ENCODE data around the gene KIRREL2. TPM values are rescaled to one million over a fixed set of nuclear protein-coding genes. Genes with fewer than 3 reads are reported as not detected.

KIRREL2 gene
- total RNA-seq, 1 experiment from 2014 or later = 0.43 TPM

- no peak for DNase-seq
Observed at GRCh38 chr19:35841961-35842595, 14.6 kb upstream of the KIRREL2 start.

GRCh38 chr19:35842666-35843272, 13.9 kb upstream of the KIRREL2 start:
- no peak overlapping the region for H3K4me3 ChIP-seq
- H3K27me3 ChIP-seq = peaks cover 46% of the 10 kb centered on the region
- no peak for DNase-seq
- peaks cover 10% of the 10 kb centered on the region; the same call in 1 of the 2 replicates for H3K9me3 ChIP-seq
- H3K36me3 ChIP-seq = no peaks in the 10 kb centered on the region

More at GRCh38 chr19:35841961-35842595, 14.6 kb upstream of the KIRREL2 start:
- peaks cover 48% of the 10 kb centered on the region for H3K27me3 ChIP-seq
- H3K9me3 ChIP-seq = peaks cover 10% of the 10 kb centered on the region; the same call in 1 of the 2 replicates
- no peaks in the 10 kb centered on the region for H3K36me3 ChIP-seq
- no peak overlapping the region for H3K4me3 ChIP-seq

- Histone ChIP-seq H3K36me3 (no peaks in the 10 kb centered on the region), H3K4me3 (no peak overlapping the region), H3K27me3 (peaks cover 46% of the 10 kb centered on the region), H3K9me3 (peaks cover 4% of the 10 kb centered on the region; the same call in 1 of the 2 replicates)
- DNase-seq = peak; percentile 44
Observed at GRCh38 chr19:35843676-35844481, 12.8 kb upstream of the KIRREL2 start.

- Histone ChIP-seq H3K36me3 (no peaks in the 10 kb centered on the region), H3K4me3 (no peak overlapping the region), H3K9me3 (peaks cover under 1% of the 10 kb centered on the region; the same call in 1 of the 2 replicates), H3K27me3 (peaks cover 46% of the 10 kb centered on the region)
- DNase-seq = no peak
Observed at GRCh38 chr19:35844482-35845214, 12.1 kb upstream of the KIRREL2 start.

- Histone ChIP-seq H3K27me3 (peaks cover 46% of the 10 kb centered on the region), H3K4me3 (no peak overlapping the region)
Observed at GRCh38 chr19:35845215-35846037, 11.3 kb upstream of the KIRREL2 start.

GRCh38 chr19:35846038-35846668, 10.6 kb upstream of the KIRREL2 start:
- H3K9me3 ChIP-seq = no peaks in the 10 kb centered on the region
- no peak overlapping the region for H3K4me3 ChIP-seq
- DNase-seq = no peak
- H3K36me3 ChIP-seq = no peaks in the 10 kb centered on the region
- H3K27me3 ChIP-seq = peaks cover 46% of the 10 kb centered on the region

More at GRCh38 chr19:35845215-35846037, 11.3 kb upstream of the KIRREL2 start:
- H3K9me3 ChIP-seq = no peaks in the 10 kb centered on the region
- no peaks in the 10 kb centered on the region for H3K36me3 ChIP-seq
- peak; percentile 28 for DNase-seq

- peaks cover 39% of the 10 kb centered on the region for H3K27me3 ChIP-seq
- DNase-seq = no peak
- H3K4me3 ChIP-seq = no peak overlapping the region
- no peaks in the 10 kb centered on the region for H3K9me3 ChIP-seq
- no peaks in the 10 kb centered on the region for H3K36me3 ChIP-seq
Observed at GRCh38 chr19:35847911-35848310, 8.8 kb upstream of the KIRREL2 start.

- Histone ChIP-seq H3K36me3 (no peaks in the 10 kb centered on the region), H3K4me3 (no peak overlapping the region), H3K27me3 (peaks cover 35% of the 10 kb centered on the region), H3K9me3 (no peaks in the 10 kb centered on the region)
- DNase-seq = no peak
Observed at GRCh38 chr19:35848486-35848885, 8.2 kb upstream of the KIRREL2 start.

- peaks cover 30% of the 10 kb centered on the region for H3K27me3 ChIP-seq
- no peaks in the 10 kb centered on the region for H3K9me3 ChIP-seq
- no peak for DNase-seq
- no peak overlapping the region for H3K4me3 ChIP-seq
- H3K36me3 ChIP-seq = no peaks in the 10 kb centered on the region
Observed at GRCh38 chr19:35848919-35849505, 7.7 kb upstream of the KIRREL2 start.

GRCh38 chr19:35851213-35852028, 5.3 kb upstream of the KIRREL2 start:
- no peaks in the 10 kb centered on the region for H3K36me3 ChIP-seq
- H3K27me3 ChIP-seq = peaks cover 9% of the 10 kb centered on the region
- no peak overlapping the region for H3K4me3 ChIP-seq
- H3K9me3 ChIP-seq = no peaks in the 10 kb centered on the region
- no peak for DNase-seq

- no peaks in the 10 kb centered on the region for H3K36me3 ChIP-seq
- no peak for DNase-seq
- H3K27me3 ChIP-seq = peaks cover 10% of the 10 kb centered on the region
- no peaks in the 10 kb centered on the region for H3K9me3 ChIP-seq
- H3K4me3 ChIP-seq = no peak within 1 kb of the TSS
Observed at GRCh38 chr19:35852029-35852780, 4.5 kb upstream of the KIRREL2 start, which contains the start of gene NPHS1. Gene NPHS1 (minus strand): TSS chr19:35852504. CDS start chr19:35851837, 667 bp downstream.

- Histone ChIP-seq H3K9me3 (no peaks in the 10 kb centered on the region), H3K36me3 (no peaks in the 10 kb centered on the region), H3K4me3 (no peak overlapping the region), H3K27me3 (peaks cover 8% of the 10 kb centered on the region)
- no peak for DNase-seq
Observed at GRCh38 chr19:35853038-35853756, 3.5 kb upstream of the KIRREL2 start.

GRCh38 chr19:35858311-35858710, 1.6 kb downstream of the KIRREL2 start:
- Histone ChIP-seq H3K27me3 (peaks cover 5% of the 10 kb centered on the region), H3K36me3 (no peaks in the 10 kb centered on the region), H3K4me3 (no peak overlapping the region), H3K9me3 (no peaks in the 10 kb centered on the region)
- DNase-seq = no peak
